GM12865 (cell line): ENCODE results near the gene SH3TC1.

Experiments
- DNase-seq: peaks from one replicate; pipeline ENCODE4 v3.0.0; 2010; ENCODE audit warnings: low read depth
- H3K4me3 ChIP-seq: 2 replicates; pipeline ENCODE4 v1.5.1; 2011; ENCODE audit warnings: mild to moderate bottlenecking, low read depth, low read length, control low read depth
- CTCF ChIP-seq: IDR thresholded peaks from 2 replicates; pipeline ENCODE4 v1.5.1; 2011; ENCODE audit warnings: low read length, control low read depth, low read depth, inconsistent platforms; ENCODE audit not compliant: insufficient read depth; ENCODE audit errors: missing control alignments

The SH3TC1 gene

GRCh38 chr4:8163436-8164193 lies 35.5 kb upstream of the SH3TC1 start:
- H3K4me3 ChIP-seq: no peak overlapping the region
- TF ChIP-seq CTCF: no peak
- no peak for DNase-seq

GRCh38 chr4:8164194-8164565 lies 34.9 kb upstream of the SH3TC1 start:
- no peak for DNase-seq
- no peak for TF ChIP-seq CTCF
- H3K4me3 ChIP-seq: no peak overlapping the region

- DNase-seq: no peak
- H3K4me3 ChIP-seq: no peak overlapping the region
- no peak for TF ChIP-seq CTCF
Observed at GRCh38 chr4:8164687-8165086, 34.4 kb upstream of the SH3TC1 start.

- no peak overlapping the region for H3K4me3 ChIP-seq
- no peak for DNase-seq
Observed at GRCh38 chr4:8165374-8165896, 33.7 kb upstream of the SH3TC1 start.

GRCh38 chr4:8167291-8167690 lies 31.8 kb upstream of the SH3TC1 start:
- no peak overlapping the region for H3K4me3 ChIP-seq
- TF ChIP-seq CTCF: no peak
- DNase-seq: no peak

More at GRCh38 chr4:8165374-8165896, 33.7 kb upstream of the SH3TC1 start:
- no peak for TF ChIP-seq CTCF

- no peak for TF ChIP-seq CTCF
- H3K4me3 ChIP-seq: no peak overlapping the region
- no peak for DNase-seq
Observed at GRCh38 chr4:8167815-8168214, 31.3 kb upstream of the SH3TC1 start.

- no peak overlapping the region for H3K4me3 ChIP-seq
- no peak for DNase-seq
- TF ChIP-seq CTCF: peak; percentile 27
Observed at GRCh38 chr4:8168232-8168631, 30.9 kb upstream of the SH3TC1 start.
